Head of caudate nucleus (tissue), 42 donors: ENCODE results near the gene KIDINS220.

Experiments
- DNase-seq, 42 donors: peaks; one replicate each; pipeline versions ENCODE4 v3.0.0 to v3.0.0-alpha.2; 2020 to 2021; ENCODE audit warnings: mixed read lengths in 7 of 42
- intact Hi-C: fragments of 100-400 bp; cut with DNase I; formaldehyde crosslinking; loops from one replicate; pipeline ENCODE4 v1.15.0; 2022

Gene KIDINS220

GRCh38 chr2:8821276-8822217 lies 15.9 kb downstream of the KIDINS220 start:
- DNase-seq = peak in 33 of 42 donors; percentile 5 to 82 (median 50)
- intact Hi-C loops = no loop called here

GRCh38 chr2:8819948-8820347 lies 17.5 kb downstream of the KIDINS220 start:
- intact Hi-C loops = no loop called here

GRCh38 chr2:8819194-8819593 lies 18.2 kb downstream of the KIDINS220 start:
- intact Hi-C loops = no loop called here
- peak in 4 of 42 donors; percentile 17 to 52 (median 36) for DNase-seq

More at GRCh38 chr2:8819948-8820347, 17.5 kb downstream of the KIDINS220 start:
- DNase-seq = no peak

GRCh38 chr2:8817221-8817620 lies 20.2 kb downstream of the KIDINS220 start:
- intact Hi-C loops = no loop called here
- DNase-seq = no peak

- DNase-seq = no peak
- intact Hi-C loops = no loop called here
Observed at GRCh38 chr2:8806885-8807704, 30.3 kb downstream of the KIDINS220 start.

- intact Hi-C loops = no loop called here
- no peak for DNase-seq
Observed at GRCh38 chr2:8805278-8806210, 31.9 kb downstream of the KIDINS220 start.

GRCh38 chr2:8803658-8804379 lies 33.6 kb downstream of the KIDINS220 start:
- peak in 25 of 42 donors; percentile 11 to 77 (median 43) for DNase-seq
- intact Hi-C loops = no loop called here

- intact Hi-C loops = no loop called here
- no peak for DNase-seq
Observed at GRCh38 chr2:8802741-8803140, 34.7 kb downstream of the KIDINS220 start.

- DNase-seq = no peak
- intact Hi-C loops = no loop called here
Observed at GRCh38 chr2:8800821-8801220, 36.6 kb downstream of the KIDINS220 start.

GRCh38 chr2:8800218-8800617 lies 37.2 kb downstream of the KIDINS220 start:
- DNase-seq = no peak
- intact Hi-C loops = no loop called here

- intact Hi-C loops = no loop called here
- no peak for DNase-seq
Observed at GRCh38 chr2:8799004-8799403, 38.4 kb downstream of the KIDINS220 start.

- intact Hi-C loops = no loop called here
- DNase-seq = no peak
Observed at GRCh38 chr2:8798393-8798792, 39.0 kb downstream of the KIDINS220 start.

GRCh38 chr2:8797682-8798081 lies 39.7 kb downstream of the KIDINS220 start:
- intact Hi-C loops = no loop called here

GRCh38 chr2:8796878-8797550 lies 40.4 kb downstream of the KIDINS220 start:
- intact Hi-C loops = no loop called here
- no peak for DNase-seq

More at GRCh38 chr2:8797682-8798081, 39.7 kb downstream of the KIDINS220 start:
- DNase-seq = no peak

- DNase-seq = peak in 6 of 42 donors; percentile 9 to 41 (median 27)
- intact Hi-C loops = no loop called here
Observed at GRCh38 chr2:8796315-8796848, 41.0 kb downstream of the KIDINS220 start.

GRCh38 chr2:8794923-8795825 lies 42.2 kb downstream of the KIDINS220 start:
- intact Hi-C loops = no loop called here
- DNase-seq = no peak
